GM18507 (cell line): Measurements from ENCODE around the gene GPR101.

Source experiments
- DNase-seq: peaks from one replicate; pipeline ENCODE4 v3.0.0; 2011; ENCODE audit warnings: low read depth; ENCODE audit not compliant: insufficient read length; ENCODE audit errors: extremely low spot score
- FAIRE-seq: peaks from 2 replicates; lab custom pipeline; 2011; peaks lifted over from hg19 to GRCh38; lab: Jason Lieb, UNC

GPR101 gene, protein sequence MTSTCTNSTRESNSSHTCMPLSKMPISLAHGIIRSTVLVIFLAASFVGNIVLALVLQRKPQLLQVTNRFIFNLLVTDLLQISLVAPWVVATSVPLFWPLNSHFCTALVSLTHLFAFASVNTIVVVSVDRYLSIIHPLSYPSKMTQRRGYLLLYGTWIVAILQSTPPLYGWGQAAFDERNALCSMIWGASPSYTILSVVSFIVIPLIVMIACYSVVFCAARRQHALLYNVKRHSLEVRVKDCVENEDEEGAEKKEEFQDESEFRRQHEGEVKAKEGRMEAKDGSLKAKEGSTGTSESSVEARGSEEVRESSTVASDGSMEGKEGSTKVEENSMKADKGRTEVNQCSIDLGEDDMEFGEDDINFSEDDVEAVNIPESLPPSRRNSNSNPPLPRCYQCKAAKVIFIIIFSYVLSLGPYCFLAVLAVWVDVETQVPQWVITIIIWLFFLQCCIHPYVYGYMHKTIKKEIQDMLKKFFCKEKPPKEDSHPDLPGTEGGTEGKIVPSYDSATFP

DNA sequence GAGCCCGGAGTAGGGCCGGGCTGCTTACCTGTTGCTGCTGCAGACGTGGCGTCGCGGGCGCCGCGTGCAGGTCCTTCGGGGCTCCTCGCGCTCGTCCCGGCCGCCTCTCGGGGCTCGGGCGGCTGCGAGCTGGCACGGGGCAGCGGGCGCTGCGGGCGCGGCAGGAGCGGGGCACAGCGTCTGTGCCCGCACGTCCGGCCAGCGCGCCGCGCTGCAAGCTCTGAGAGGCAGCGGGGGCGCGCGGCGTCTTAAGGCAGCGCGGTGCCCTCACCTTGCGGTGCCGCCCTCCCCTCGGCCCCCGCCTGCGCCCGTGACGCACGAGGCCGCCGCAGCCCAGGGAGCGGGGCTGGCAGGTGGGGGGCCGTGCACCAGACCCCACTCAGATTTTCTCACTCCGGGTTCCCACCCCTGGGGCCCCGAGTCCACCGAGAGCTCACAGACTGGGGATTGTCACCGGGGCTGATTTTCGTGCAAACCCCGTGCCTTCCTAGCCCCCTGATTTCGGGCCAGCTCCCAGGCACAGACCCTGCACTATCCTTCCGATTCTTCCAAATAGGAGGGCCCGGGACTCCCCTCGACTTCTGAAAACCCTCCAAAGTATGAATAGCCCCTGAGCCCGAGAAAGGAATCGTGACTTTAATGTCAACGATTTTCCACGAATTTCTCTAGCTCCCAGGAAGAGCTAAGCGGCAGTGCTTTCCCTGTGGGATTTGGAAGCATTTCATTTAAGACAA, at the start of gene GPR101:
GPR101 (minus strand) TSS at position 222 of the 734 bp plus-strand sequence. CDS start 2,321 bp downstream, outside the sequence.
- DNase-seq (no peak), FAIRE-seq (no peak)

DNA sequence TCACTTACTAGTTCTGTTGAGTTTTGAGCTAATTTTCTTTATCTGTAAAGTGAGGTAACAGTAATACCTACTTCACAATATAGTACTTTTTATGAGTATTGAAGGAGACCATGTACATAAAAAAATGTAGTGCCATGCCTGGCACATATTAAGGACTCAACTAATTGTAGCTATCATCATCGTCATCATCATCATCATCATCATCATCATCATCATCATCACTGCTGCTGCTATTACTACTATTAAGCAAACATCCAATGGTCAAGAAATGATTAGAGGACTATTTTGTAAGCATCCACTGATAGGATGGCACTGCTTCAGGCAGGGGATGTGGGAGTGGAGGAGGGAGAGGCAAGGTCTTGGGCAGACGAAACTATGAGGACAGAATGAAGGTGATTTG, 47.4 kb upstream of the GPR101 start:
- DNase-seq (no peak), FAIRE-seq (no peak)

DNA sequence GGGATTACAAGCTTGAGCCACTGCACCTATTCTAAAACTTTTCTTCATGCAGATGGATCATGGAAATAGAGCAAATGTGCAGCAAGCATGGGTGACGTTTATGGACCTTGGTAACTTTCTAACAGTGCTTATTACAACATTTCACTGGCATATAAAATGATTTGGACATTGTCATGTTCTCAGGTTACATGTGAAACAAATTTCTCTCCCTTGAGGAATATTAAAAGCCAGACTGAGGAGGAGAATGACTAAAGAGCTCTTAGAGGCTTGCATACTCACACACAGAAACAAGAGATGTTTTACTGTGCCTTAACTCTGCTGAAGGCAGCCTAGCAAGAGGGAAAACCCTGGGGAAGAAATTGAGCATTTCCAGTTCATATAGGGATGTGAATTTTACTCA, 38.6 kb upstream of the GPR101 start:
- FAIRE-seq (no peak), DNase-seq (no peak)

DNA sequence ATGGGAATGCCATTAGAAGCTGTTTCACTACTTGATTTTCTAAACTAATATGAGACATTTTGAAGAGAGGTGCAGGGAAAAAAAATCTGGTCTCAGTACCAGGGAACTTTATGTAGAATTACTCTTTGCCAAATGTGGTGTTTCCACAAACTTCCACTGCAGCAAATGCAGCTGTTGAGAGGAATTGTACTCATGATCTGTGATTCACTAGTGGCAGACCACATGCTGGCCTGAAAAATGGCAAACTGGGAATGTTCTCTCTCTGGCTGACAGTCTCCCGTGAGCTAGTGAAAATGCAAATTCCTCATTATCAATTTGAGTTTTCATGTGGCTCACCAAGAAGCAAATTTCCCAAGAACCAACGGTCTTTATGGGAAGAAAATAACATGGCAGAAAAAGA, 37.8 kb upstream of the GPR101 start:
- FAIRE-seq: no peak
- DNase-seq: no peak

DNA sequence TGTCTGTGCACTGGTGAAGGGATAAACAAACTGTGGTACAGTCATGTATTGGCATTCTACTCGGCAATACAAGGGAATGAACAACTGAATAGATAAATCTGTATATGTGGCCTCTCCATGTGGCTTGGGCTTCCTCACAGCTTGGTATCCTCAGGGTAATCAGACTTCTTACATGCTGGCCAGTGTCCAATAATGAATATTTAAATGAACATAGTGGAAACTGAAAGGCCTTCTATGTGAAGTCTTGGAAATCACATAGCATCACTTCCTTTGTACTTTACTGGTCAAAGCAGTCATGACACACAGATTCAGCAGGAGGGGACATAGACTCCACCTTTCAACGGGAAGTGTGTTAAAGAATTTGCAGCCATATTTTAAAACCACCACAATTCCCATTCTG, 33.4 kb upstream of the GPR101 start:
- DNase-seq: no peak
- FAIRE-seq: no peak

DNA sequence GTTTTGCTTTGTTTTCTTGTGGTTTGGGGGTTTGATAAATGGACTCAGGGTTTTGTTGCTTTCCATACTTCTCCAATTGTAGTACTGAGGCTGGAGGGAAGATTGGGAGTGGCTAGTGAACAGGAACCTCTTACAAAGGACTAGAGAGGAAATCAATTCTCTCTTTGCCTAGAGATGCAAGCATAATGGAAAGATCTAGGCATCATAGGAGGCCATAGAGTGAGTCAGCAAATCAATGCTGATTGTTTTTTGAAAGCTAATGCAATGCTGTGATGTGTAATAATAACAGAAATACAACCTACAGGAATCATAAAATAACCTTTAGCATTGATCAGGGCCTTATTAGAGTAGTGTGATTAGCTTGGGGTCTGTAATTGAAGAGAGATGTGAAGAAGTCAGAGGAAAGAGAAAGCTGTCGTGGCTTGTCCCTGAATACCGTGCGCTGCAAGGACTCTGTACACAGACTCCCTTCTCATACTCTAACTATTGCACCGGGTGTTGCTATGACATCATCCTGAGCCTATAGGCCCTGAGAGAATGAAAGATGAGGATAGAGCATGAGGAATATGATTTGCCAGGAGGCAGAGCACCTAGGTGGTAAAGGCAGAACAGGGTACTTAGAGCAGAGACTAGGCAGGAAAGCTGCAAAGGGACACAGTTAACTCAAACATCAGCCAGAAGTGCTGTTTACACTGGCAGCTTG, 29.3 kb upstream of the GPR101 start:
- DNase-seq (no peak), FAIRE-seq (no peak)

DNA sequence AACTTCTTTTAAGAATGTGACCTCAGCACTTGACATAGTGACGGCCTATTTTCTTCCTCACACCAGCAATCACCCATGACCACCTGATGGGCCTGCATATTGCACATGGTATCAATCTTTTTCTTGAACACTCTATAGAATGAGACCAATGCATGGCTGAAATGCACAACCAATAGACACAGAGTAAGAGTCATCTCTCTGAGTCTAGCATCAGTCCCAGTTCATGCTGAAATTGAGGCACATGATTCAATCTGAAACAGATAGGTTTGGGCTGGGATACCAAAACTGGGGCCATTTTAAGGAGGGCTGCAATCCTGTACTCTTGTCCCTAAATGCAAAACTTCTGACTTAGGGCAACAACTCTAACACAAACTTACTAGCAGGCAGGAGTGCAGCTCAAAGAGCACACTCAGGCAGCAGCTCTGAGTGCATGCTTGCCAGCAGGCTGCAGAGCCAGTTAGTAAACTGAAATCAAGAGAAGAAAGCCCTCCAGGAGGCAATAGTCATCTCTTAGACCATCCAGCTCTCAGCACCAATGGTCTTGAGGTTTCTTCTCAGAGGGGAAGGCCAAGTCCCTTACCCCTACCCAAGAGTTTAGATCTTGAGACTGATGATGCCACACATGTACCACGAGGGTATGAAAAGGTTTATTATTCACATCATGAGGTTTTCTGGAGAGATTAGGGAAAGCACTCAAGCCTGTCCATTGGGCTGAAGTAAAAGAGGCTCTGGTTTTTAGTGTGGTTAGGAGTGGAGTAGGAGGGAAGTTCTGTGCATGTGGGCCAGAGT, 24.7 kb upstream of the GPR101 start:
- FAIRE-seq (no peak), DNase-seq (no peak)

DNA sequence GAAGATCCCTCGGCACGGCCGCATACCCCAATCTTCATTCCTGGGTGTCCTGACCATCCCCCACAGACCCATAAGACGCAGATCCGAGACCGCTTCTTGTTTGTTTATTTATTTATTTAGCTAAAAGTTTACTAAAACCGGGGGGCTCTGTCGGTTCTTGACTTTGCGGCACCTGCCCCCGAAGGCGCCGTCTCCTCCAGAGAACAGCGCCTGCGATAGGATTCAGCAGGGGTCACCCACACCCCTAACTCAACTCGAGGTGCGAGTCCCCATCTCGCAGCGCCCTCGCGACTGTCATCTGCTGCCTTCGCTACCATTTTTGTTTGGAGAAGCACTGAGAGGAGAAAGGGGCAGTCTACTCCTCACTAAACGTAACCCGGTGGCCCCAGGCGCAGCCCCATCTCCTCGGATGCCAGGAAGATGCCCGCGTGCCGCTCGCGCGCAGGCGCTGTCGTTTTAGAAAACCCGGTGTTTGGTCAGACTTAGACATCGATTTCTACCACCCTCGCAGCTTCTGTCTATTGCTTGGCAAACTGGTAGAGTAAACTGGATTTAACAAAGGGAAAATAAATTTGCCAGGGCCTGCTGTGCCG, 18.9 kb upstream of the GPR101 start:
- DNase-seq: no peak
- FAIRE-seq: no peak

DNA sequence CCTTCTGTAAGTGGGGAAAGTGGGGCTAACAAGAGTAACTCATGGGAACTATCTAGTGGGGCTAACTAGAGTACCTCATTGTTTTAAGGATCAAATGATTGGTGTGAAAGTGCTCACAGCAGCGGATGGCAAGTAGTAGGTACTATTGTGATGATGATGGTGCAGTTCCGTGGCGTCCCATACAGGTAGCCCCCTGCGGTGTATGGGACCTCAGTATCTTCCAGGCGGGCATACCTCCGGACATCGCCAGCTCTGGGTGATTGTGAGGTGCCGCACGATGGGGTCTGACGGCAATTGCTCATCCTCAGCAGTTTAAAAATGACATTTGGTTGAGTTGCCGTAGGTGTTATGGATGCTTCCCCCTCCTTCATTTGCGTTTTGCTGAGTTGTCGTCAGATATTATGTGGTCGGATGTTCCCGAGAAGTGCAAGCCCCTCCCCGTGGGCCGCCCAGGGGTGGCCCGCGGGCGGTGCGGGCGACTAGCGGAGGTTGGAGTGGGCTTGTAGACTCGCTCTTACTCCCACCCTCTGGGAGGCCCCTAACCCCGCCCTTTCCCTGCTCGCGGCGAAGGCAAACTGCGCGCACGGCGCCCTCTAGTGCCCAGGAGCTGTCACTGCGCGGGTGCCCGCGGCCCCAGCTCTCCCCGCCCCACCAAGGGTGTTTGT, 18.3 kb upstream of the GPR101 start:
- FAIRE-seq: peak; percentile 80
- peak; percentile 25 for DNase-seq

DNA sequence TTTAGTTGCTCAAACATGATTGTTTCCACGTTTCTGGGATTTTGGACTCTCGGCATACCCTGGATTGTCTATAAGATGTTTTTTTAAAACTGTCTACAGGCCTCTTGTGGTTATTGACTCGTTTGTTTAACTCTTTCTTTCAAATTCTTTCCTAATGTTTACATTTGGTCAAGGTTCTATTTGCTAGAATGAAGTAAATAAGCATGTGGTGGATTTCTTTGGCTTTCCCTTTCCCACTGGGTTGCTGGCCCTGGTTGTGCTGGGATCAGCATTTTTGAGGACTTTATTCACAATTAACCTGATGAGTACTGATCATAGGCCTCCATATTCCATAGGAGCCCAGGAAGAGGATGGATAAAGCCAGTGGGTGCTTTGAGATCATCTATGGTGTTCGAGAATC, 11.1 kb upstream of the GPR101 start:
- DNase-seq: no peak
- FAIRE-seq: no peak

DNA sequence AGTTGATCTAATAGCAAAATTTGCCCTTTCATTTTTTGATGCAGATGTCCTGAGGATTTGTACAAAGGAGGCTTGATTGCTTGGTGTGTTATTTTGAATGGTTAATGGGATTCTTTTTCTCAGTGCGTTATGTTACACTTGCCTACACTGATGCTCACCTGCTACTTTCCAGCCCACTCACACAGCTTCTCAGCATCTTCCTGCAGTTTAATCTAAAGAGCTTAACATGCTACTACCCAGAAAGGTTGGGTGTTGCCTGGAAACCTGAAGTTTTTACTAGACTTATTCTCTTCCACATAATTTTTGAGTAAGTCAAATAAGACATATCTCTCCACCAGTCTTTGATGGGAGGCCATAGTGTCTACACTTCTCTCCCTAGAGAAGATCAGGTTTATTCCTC, 9.9 kb upstream of the GPR101 start:
- FAIRE-seq: no peak
- DNase-seq: no peak

DNA sequence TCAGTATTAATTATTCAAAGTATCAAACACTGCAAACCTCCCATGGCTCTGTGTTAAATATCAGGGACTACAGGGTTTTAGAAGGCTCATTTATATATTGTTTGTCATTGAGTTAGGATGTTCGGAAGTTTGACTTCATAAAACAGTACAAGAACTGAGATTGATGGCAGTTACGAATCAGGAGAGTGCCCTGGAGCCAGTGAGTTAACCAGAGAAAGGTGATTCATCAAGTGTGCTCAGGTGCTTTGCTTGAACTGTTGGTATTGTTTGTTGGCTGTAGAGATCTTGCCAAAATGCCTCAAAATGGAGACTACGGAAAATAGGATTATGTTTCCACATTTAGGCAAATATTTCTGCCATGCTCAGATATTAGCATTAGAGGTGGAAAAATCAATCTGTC, 7.5 kb upstream of the GPR101 start:
- FAIRE-seq (no peak), DNase-seq (no peak)

DNA sequence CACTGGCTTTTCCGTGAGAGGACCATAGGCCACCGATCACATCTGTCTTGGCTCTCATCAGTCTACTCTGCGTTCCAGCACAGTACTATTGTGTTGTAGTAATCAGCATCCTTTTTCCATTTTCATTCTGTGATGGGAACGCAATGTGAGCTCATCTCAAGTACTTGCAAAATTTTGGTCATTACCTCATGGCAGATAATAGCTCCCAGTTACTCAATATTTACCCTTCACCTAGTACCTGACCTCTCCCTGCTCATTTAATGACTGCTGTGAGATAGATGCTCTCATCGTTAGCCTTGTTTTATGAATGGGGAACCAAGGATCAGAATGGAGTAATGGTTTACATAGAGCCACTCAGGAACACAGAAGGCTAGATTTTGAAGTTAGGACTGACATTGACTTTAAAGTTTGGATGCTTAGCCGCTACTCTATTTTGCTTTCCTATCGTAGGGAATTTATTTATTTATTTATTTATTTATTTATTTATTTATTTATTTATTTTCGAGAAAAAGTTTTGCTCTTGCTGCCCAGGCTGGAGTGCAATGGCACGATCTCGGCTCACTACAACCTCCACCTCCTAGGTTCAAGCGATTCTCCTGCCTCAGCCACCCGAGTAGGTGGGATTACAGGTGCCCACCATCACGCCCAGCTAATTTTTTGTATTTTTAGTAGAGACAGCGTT, 6.5 kb upstream of the GPR101 start:
- no peak for FAIRE-seq

DNA sequence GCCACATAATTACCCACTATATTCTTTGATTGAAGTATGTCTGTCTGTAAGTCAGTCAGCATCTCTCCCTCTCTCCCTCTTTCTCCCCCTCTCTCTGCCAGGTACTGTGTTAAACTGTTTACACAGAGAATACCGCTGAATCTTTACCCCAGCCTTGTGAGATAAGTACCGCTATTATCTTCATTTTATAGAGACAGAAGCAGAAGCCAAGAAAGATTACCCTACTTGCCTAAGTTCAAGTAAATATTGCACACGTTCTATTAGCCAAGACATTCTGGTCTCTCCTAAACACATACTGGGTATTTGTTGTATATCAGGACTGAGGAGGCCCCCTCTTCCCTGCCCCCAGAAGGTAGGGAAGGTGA, 695 bp upstream of the GPR101 start:
- FAIRE-seq (no peak), DNase-seq (no peak)

More for the DNA sequence above, 6.5 kb upstream of the GPR101 start:
- no peak for DNase-seq

DNA sequence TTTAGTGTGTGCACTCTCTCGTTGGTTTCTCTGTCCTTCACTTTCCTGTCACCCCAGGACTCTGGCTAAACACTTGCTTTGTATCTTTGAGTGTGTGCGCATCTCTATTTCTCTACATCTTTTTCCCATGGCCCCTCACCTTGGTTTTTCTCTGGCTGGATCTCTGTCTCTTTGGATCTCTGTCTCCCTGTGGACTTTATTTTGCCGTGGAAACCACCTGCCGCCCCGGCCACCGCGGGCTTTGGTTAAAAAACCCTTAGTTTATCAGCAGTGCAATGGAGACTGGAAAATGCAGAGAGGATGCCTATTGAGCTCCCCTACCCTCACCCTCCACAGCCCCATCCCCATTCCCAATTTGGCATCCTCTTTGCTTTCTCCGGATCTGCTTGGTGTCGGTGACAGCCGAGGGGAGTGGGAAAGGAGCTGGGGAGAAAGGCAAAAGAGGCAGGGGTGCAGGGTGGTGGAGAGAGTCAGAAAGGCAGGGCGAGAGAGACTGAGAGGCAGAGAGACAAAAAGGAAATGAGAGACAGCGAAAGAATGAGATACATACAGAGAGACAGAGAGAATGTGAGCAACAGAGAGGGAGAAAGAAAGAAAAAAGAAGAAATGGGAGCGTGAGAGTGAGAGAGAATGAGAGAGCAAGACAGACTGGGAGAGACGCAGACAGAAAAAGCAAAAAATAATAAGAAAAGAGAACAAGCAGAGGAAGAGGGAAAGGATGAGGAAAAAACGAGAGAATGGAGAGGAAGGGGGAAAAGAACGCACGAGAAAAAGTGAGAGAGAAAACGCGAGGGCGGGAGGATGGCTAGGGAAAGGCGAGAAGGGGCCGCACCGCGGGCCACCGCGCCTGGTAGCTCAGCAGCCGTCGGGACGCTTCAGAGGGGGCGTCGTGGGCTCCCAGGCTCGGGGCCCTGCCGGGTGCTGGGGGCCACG, 688 bp downstream of the GPR101 start:
- FAIRE-seq: no peak

DNA sequence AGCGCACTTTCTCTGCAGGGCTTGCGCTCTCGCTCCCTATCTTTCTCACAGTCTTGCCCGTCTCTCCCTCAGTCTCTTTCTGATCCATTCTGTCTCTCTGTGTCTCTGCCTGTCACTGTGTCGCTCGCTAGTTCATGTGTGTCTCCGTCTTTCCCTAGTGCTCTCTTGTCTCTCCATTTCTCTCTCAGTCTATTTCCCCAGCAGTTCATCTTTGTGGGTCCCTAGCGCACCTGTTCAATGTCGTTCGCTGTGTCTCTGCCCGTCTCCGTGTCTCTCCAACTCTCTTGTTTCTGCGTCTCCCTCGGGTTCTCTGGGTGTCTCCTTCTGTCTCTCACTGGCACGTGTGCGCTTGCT, 1.5 kb downstream of the GPR101 start:
- FAIRE-seq (no peak), DNase-seq (no peak)

More for the DNA sequence above, 688 bp downstream of the GPR101 start:
- DNase-seq: no peak
